RWPE2 (cell line): ENCODE data around the gene ZNF653.
"Not testable (repeated sequence)": the region's sequence is repeated elsewhere in the genome, so short reads cannot be mapped to it uniquely, and the experiment has no call there.

ENCODE experiments used
- ATAC-seq: fragments of 200-7000 bp; cut with Tn5 transposase; 3 replicates; pipeline ENCODE4 v1.9.1; 2021; ENCODE audit warnings: low read depth
- DNase-seq: peaks from one replicate; pipeline ENCODE4 v3.0.0-alpha.2; 2020; ENCODE audit warnings: low spot score
- H3K27ac ChIP-seq: fragments of 450-650 bp; 2 replicates; pipeline ENCODE4 v1.5.1; 2017; ENCODE audit warnings: mild to moderate bottlenecking; ENCODE audit not compliant: poor library complexity, severe bottlenecking
- H3K27me3 ChIP-seq: fragments of 250-450 bp; sonication (Bioruptor Pico); 2 replicates; pipeline ENCODE4 v1.5.1; 2021; ENCODE audit warnings: mild to moderate bottlenecking, moderate library complexity; ENCODE audit not compliant: insufficient read depth, poor library complexity, severe bottlenecking
- H3K36me3 ChIP-seq: fragments of 250-450 bp; sonication (Bioruptor Pico); 2 replicates; pipeline ENCODE4 v1.5.1; 2020; ENCODE audit warnings: low read depth, mild to moderate bottlenecking, moderate library complexity
- H3K4me1 ChIP-seq: fragments of 250-450 bp; sonication (Bioruptor Pico); 2 replicates; pipeline ENCODE4 v1.5.1; 2021; ENCODE audit warnings: mild to moderate bottlenecking, moderate library complexity; ENCODE audit not compliant: insufficient read depth, poor library complexity, severe bottlenecking
- H3K4me3 ChIP-seq: fragments of 250-450 bp; sonication (Bioruptor Pico); 2 replicates; pipeline ENCODE4 v1.5.1; 2021; ENCODE audit warnings: mild to moderate bottlenecking, moderate library complexity; ENCODE audit not compliant: severe bottlenecking
- H3K9me3 ChIP-seq: fragments of 250-450 bp; sonication (Bioruptor Pico); 2 replicates; pipeline ENCODE4 v1.5.1; 2021; ENCODE audit warnings: mild to moderate bottlenecking, moderate library complexity; ENCODE audit not compliant: severe bottlenecking
- CTCF ChIP-seq: fragments of 450-650 bp; IDR thresholded peaks from one replicate; pipeline ENCODE4 v1.5.1; 2017; ENCODE audit warnings: mild to moderate bottlenecking, moderate library complexity; ENCODE audit not compliant: poor library complexity, severe bottlenecking

The ZNF653 gene

GRCh38 chr19:11458236-11458900 lies 47.3 kb downstream of the ZNF653 start:
- TF ChIP-seq CTCF = no peak
- H3K4me1 ChIP-seq = no peaks in the 10 kb centered on the region
- no peak for ATAC-seq
- no peaks in the 10 kb centered on the region for H3K27me3 ChIP-seq
- no peak for DNase-seq
- no peaks in the 10 kb centered on the region for H3K36me3 ChIP-seq
- no peak overlapping the region for H3K4me3 ChIP-seq
- no peak overlapping the region for H3K27ac ChIP-seq
- H3K9me3 ChIP-seq = no peaks in the 10 kb centered on the region

- Histone ChIP-seq H3K27me3 (no peaks in the 10 kb centered on the region), H3K4me3 (no peak overlapping the region), H3K36me3 (no peaks in the 10 kb centered on the region), H3K4me1 (no peaks in the 10 kb centered on the region), H3K9me3 (no peaks in the 10 kb centered on the region), H3K27ac (no peak overlapping the region)
- DNase-seq (no peak), ATAC-seq (no peak)
- TF ChIP-seq CTCF = no peak
These were observed 47.8 kb downstream of the ZNF653 start for GRCh38 chr19:11457831-11458230.

- no peaks in the 10 kb centered on the region for H3K36me3 ChIP-seq
- no peak for DNase-seq
- H3K4me1 ChIP-seq = no peaks in the 10 kb centered on the region
- TF ChIP-seq CTCF = no peak
- ATAC-seq = no peak
- no peaks in the 10 kb centered on the region for H3K9me3 ChIP-seq
- H3K27me3 ChIP-seq = no peaks in the 10 kb centered on the region
- no peak overlapping the region for H3K4me3 ChIP-seq
- H3K27ac ChIP-seq = no peak overlapping the region
These were observed 48.5 kb downstream of the ZNF653 start for GRCh38 chr19:11457115-11457514.

- no peak overlapping the region for H3K27ac ChIP-seq
- TF ChIP-seq CTCF = no peak
- DNase-seq = no peak
- ATAC-seq = no peak
- H3K9me3 ChIP-seq = no peaks in the 10 kb centered on the region
- no peaks in the 10 kb centered on the region for H3K36me3 ChIP-seq
- H3K4me1 ChIP-seq = no peaks in the 10 kb centered on the region
- H3K27me3 ChIP-seq = no peaks in the 10 kb centered on the region
- H3K4me3 ChIP-seq = no peak overlapping the region
These were observed 49.0 kb downstream of the ZNF653 start for GRCh38 chr19:11456659-11457058.

GRCh38 chr19:11455233-11455554 lies 50.4 kb downstream of the ZNF653 start:
- DNase-seq, H3K36me3 ChIP-seq, H3K9me3 ChIP-seq, H3K4me3 ChIP-seq, H3K27ac ChIP-seq, H3K27me3 ChIP-seq, H3K4me1 ChIP-seq, ATAC-seq: not testable (repeated sequence)
